Fibroblast of mammary gland (primary cell): Measurements from ENCODE around the gene CHRNA10.

Experiments
- DNase-seq: peaks from one replicate; pipeline ENCODE4 v3.0.0-alpha.2; 2010; ENCODE audit warnings: low read depth
- H3K4me3 ChIP-seq: 2 replicates; pipeline ENCODE4 v1.5.1; 2011; ENCODE audit warnings: low read depth, mild to moderate bottlenecking, low read length, moderate library complexity; ENCODE audit not compliant: control insufficient read depth
- TF ChIP-seq, protein P1 (sequence below): conservative IDR thresholded peaks from 2 replicates; pipeline ENCODE4 v1.5.1; 2011; ENCODE audit warnings: low read depth, low read length, inconsistent platforms; ENCODE audit not compliant: control insufficient read depth, insufficient read depth

CHRNA10 gene

GRCh38 chr11:3635641-3636375 is 35.4 kb downstream of the CHRNA10 start:
- TF ChIP-seq, protein P1, sequence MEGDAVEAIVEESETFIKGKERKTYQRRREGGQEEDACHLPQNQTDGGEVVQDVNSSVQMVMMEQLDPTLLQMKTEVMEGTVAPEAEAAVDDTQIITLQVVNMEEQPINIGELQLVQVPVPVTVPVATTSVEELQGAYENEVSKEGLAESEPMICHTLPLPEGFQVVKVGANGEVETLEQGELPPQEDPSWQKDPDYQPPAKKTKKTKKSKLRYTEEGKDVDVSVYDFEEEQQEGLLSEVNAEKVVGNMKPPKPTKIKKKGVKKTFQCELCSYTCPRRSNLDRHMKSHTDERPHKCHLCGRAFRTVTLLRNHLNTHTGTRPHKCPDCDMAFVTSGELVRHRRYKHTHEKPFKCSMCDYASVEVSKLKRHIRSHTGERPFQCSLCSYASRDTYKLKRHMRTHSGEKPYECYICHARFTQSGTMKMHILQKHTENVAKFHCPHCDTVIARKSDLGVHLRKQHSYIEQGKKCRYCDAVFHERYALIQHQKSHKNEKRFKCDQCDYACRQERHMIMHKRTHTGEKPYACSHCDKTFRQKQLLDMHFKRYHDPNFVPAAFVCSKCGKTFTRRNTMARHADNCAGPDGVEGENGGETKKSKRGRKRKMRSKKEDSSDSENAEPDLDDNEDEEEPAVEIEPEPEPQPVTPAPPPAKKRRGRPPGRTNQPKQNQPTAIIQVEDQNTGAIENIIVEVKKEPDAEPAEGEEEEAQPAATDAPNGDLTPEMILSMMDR = no peak
- no peak for DNase-seq
- H3K4me3 ChIP-seq = no peak overlapping the region

GRCh38 chr11:3632070-3632660 is 39.0 kb downstream of the CHRNA10 start:
- DNase-seq = no peak
- H3K4me3 ChIP-seq = no peak overlapping the region
- TF ChIP-seq, protein P1 = no peak

DNA sequence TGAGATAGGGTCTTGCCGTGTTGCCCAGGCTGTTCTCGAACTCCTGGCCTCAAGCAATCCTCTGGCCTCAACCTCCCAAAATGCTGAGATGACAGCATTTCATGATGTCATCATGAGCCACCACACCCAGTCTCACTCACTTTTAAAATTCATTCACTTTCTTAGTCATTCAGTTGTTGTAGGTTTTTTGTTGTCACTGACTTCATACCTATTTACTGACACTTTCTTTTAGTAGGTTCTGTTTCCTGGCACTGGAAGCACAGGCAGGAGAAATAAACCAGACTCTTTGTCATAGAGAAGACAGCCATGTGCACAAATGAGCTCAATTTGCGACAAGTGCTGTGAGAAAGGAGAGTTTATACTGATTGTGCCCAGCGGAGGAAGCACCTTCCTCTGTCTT is 39.9 kb downstream of the CHRNA10 start:
- DNase-seq = peak; percentile 26
- no peak overlapping the region for H3K4me3 ChIP-seq
- TF ChIP-seq, protein P1 = no peak

DNA sequence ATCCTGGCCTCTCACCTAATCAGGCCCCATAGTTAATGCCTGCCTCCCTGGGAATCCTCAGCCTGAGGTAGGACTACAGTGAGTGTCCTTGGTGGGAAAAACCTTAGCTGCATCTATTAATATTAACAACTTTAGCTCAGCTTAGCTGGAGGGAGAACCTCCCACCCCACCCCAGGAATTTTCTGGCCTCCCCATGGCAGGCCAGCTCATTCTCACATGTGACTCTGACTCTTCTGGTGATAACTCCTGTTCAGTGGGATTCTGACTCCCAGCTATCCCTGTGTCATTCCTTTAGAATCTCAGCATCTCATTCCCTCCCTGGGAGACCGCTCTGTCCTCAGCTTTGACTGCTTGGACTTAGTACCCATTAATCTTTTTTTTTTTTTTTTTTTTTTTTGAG is 43.9 kb downstream of the CHRNA10 start:
- H3K4me3 ChIP-seq = no peak overlapping the region
- DNase-seq = peak; percentile 82
- TF ChIP-seq, protein P1 = no peak

GRCh38 chr11:3626250-3626960 is 44.8 kb downstream of the CHRNA10 start:
- no peak overlapping the region for H3K4me3 ChIP-seq
- TF ChIP-seq, protein P1 = no peak
- DNase-seq = no peak

GRCh38 chr11:3623767-3624458 is 47.3 kb downstream of the CHRNA10 start:
- TF ChIP-seq, protein P1 = no peak
- DNase-seq = no peak
- no peak overlapping the region for H3K4me3 ChIP-seq
